ENCODE measurements around the gene FLT3. TPM values are rescaled to one million over a fixed set of nuclear protein-coding genes. Genes with fewer than 3 reads are reported as not detected.

Gene FLT3
- total RNA-seq, 4 donors from 2014 or later, result 0.55 to 0.95 TPM; not detected in 2

GRCh38 chr13:27970382-27971235, 129.8 kb downstream of the FLT3 start:
- peaks cover 92% of the 10 kb centered on the region for H3K27me3 ChIP-seq
- in situ Hi-C loops (cut with MboI; ENCODE audit: low pct_ligation_motif_present in 1 of 4, low pct_unique_long_range_greater_than_20kb in 1 of 4, low sequenced_read_pairs in 3 of 4), result loop anchor here in 2 of 4 donors (10.0 kb wide), 2 partner anchors 1006 to 1016 kb away; no protein-coding TSS in a partner anchor
- WGBS, 2 donors (ENCODE audit: low coverage in 1 of 2), result 13% methylated on average over 46 of the region's 53 CpGs; no CpG with 5 or more reads in 1 of the 2 donors
- DNase-seq, result no peak
- no peak for TF ChIP-seq CTCF (IDR thresholded peaks at IDR 0.05)
- no peak for TF ChIP-seq POLR2AphosphoS5 (IDR thresholded peaks at IDR 0.05)
- TF ChIP-seq POLR2A (IDR thresholded peaks at IDR 0.05), result no peak
- no peak for TF ChIP-seq EP300 (IDR thresholded peaks at IDR 0.05; ENCODE audit: low read depth)
- peak overlapping the region; percentile 5 to 73 (median 50) for H3K4me3 ChIP-seq
- no peaks in the 10 kb centered on the region for H3K9me3 ChIP-seq
- H3K27ac ChIP-seq, result peak overlapping the region; percentile 75 to 97 (median 92)
- peaks cover 4 to 45% (median 19%) of the 10 kb centered on the region in 4 donors for H3K4me1 ChIP-seq
- intact Hi-C loops (cut with DNase I; ENCODE audit: low total_unique reads), result no loop called here
- H3K36me3 ChIP-seq, result no peaks in the 10 kb centered on the region

GRCh38 chr13:27969866-27970229, 130.5 kb downstream of the FLT3 start:
- peaks cover 4 to 45% (median 19%) of the 10 kb centered on the region in 4 donors for H3K4me1 ChIP-seq
- H3K27ac ChIP-seq, result peak overlapping the region; percentile 75 to 97 (median 92)
- H3K9me3 ChIP-seq, result no peaks in the 10 kb centered on the region

GRCh38 chr13:27969082-27969865, 131.1 kb downstream of the FLT3 start, which contains the start of gene CDX2:
Gene CDX2 (minus strand): TSS chr13:27969315. CDS start chr13:27969006, 309 bp downstream.
- 4 to 9% methylated on average over 11 to 34 of the region's 34 CpGs for WGBS, 2 donors (ENCODE audit: low coverage in 1 of 2)
- H3K27me3 ChIP-seq, result peaks cover 92% of the 10 kb centered on the region
- intact Hi-C loops (cut with DNase I; ENCODE audit: low total_unique reads), result no loop called here
- H3K9me3 ChIP-seq, result no peaks in the 10 kb centered on the region
- no peaks in the 10 kb centered on the region for H3K36me3 ChIP-seq
- TF ChIP-seq POLR2A (IDR thresholded peaks at IDR 0.05) (peak; percentile 98), EP300 (IDR thresholded peaks at IDR 0.05; ENCODE audit: low read depth) (no peak), CTCF (IDR thresholded peaks at IDR 0.05) (no peak), POLR2AphosphoS5 (IDR thresholded peaks at IDR 0.05) (peak; percentile 94 to 96 (median 95))
- in situ Hi-C loops (cut with MboI; ENCODE audit: low pct_ligation_motif_present in 1 of 4, low pct_unique_long_range_greater_than_20kb in 1 of 4, low sequenced_read_pairs in 3 of 4), result no loop called here
- H3K4me3 ChIP-seq, result peak within 1 kb of the TSS; percentile 30 to 75 (median 72)
- DNase-seq, result peak; percentile 92
- peaks cover 4 to 43% (median 19%) of the 10 kb centered on the region in 4 donors for H3K4me1 ChIP-seq
- H3K27ac ChIP-seq, result peak within 1 kb of the TSS; percentile 75 to 97 (median 92)

More at GRCh38 chr13:27969866-27970229, 130.5 kb downstream of the FLT3 start:
- Histone ChIP-seq H3K4me3 (peak overlapping the region in 3 of 4 donors; percentile 28 to 73 (median 72)), H3K27me3 (peaks cover 92% of the 10 kb centered on the region), H3K36me3 (no peaks in the 10 kb centered on the region)
- in situ Hi-C loops (cut with MboI; ENCODE audit: low pct_ligation_motif_present in 1 of 4, low pct_unique_long_range_greater_than_20kb in 1 of 4, low sequenced_read_pairs in 3 of 4) (loop anchor here in 2 of 4 donors (10.0 kb wide), 2 partner anchors 1005 to 1015 kb away; no protein-coding TSS in a partner anchor), intact Hi-C loops (cut with DNase I; ENCODE audit: low total_unique reads) (no loop called here)
- TF ChIP-seq CTCF (IDR thresholded peaks at IDR 0.05) (no peak), POLR2AphosphoS5 (IDR thresholded peaks at IDR 0.05) (no peak), EP300 (IDR thresholded peaks at IDR 0.05; ENCODE audit: low read depth) (no peak), POLR2A (IDR thresholded peaks at IDR 0.05) (no peak)
- 11 to 12% methylated on average over 7 of the region's 7 CpGs for WGBS, 2 donors (ENCODE audit: low coverage in 1 of 2)
- no peak for DNase-seq
